ENCODE results near the gene FANCC. TPM values are rescaled to one million over a fixed set of nuclear protein-coding genes. Genes with fewer than 3 reads are reported as not detected.
A peak's percentile ranks its signal among the peaks of the same experiment; 100 is the strongest.

Gene FANCC
- total RNA-seq, 2 donors from 2014 or later = 7.5 to 12.5 TPM

DNA sequence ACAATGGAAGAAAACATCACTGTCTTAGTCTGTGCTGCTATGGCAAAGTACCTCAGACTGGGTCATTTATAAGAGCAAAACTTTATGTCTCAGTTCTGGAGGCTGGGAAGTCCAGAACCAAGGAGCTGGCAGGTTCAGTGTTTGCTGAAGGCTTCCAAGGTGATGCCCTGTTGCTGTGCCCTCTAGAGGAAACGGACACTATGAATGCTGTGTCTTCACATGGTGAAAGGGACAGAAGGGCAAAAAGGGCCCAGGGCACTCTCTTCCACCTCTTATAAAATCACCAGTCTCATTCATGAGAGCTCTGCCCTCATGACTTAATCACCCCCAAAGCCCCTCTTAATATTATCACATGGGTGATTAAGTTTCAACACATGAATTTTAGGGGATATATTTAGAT, 143.5 kb downstream of the FANCC start:
- no peak overlapping the region for H3K27ac ChIP-seq

GRCh38 chr9:95171596-95171995, 145.9 kb downstream of the FANCC start:
- TF ChIP-seq POLR2A (IDR thresholded peaks at IDR 0.05) = no peak
- TF ChIP-seq, protein P1, sequence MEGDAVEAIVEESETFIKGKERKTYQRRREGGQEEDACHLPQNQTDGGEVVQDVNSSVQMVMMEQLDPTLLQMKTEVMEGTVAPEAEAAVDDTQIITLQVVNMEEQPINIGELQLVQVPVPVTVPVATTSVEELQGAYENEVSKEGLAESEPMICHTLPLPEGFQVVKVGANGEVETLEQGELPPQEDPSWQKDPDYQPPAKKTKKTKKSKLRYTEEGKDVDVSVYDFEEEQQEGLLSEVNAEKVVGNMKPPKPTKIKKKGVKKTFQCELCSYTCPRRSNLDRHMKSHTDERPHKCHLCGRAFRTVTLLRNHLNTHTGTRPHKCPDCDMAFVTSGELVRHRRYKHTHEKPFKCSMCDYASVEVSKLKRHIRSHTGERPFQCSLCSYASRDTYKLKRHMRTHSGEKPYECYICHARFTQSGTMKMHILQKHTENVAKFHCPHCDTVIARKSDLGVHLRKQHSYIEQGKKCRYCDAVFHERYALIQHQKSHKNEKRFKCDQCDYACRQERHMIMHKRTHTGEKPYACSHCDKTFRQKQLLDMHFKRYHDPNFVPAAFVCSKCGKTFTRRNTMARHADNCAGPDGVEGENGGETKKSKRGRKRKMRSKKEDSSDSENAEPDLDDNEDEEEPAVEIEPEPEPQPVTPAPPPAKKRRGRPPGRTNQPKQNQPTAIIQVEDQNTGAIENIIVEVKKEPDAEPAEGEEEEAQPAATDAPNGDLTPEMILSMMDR (IDR thresholded peaks at IDR 0.05) = no peak
- no peak overlapping the region for H3K4me3 ChIP-seq
- H3K27ac ChIP-seq = no peak overlapping the region
- ATAC-seq = no peak
- H3K9me3 ChIP-seq = no peaks in the 10 kb centered on the region
- DNase-seq = no peak
- intact Hi-C loops (cut with DNase I) = no loop called here
- no peaks in the 10 kb centered on the region for H3K4me1 ChIP-seq
- no peaks in the 10 kb centered on the region for H3K27me3 ChIP-seq
- H3K36me3 ChIP-seq (replicated peaks in 1 of 2; ENCODE audit: insufficient read depth in 1 of 2, low read depth in 2 of 2) = no peaks in the 10 kb centered on the region
- 81 to 83% methylated on average over 1 of the region's 1 CpG for WGBS, 2 donors

More for the DNA sequence above, 143.5 kb downstream of the FANCC start:
- Histone ChIP-seq H3K36me3 (replicated peaks in 1 of 2; ENCODE audit: insufficient read depth in 1 of 2, low read depth in 2 of 2) (no peaks in the 10 kb centered on the region), H3K9me3 (no peaks in the 10 kb centered on the region), H3K4me1 (peaks cover under 1% of the 10 kb centered on the region), H3K4me3 (no peak overlapping the region), H3K27me3 (no peaks in the 10 kb centered on the region)
- ATAC-seq (no peak), DNase-seq (no peak)
- no peak for TF ChIP-seq POLR2A (IDR thresholded peaks at IDR 0.05)
- TF ChIP-seq, protein P1 (IDR thresholded peaks at IDR 0.05) = no peak
- intact Hi-C loops (cut with DNase I) = no loop called here
- 69 to 82% methylated on average over 1 of the region's 1 CpG for WGBS, 2 donors

DNA sequence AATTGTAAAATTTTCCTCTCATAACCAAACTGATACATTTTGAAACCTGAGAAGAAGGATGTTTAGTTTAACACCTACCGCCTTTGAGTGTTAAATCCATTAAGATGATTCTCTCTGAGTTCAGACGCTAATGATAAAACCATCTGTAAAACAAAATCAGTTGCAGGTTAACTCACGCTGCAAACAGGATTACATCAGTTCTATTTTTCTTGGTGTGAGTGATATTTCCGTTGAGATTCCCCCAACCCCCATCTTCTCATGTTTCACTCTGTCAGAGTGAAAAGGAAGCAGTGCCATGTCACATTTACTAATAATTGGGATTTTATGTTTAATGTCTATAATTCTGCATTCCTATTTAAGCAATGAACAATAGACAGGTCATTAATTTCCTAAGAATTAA, 146.5 kb downstream of the FANCC start:
- H3K27me3 ChIP-seq = no peaks in the 10 kb centered on the region
- 58 to 63% methylated on average over 4 of the region's 4 CpGs for WGBS, 2 donors
- no peak for TF ChIP-seq POLR2A (IDR thresholded peaks at IDR 0.05)
- TF ChIP-seq, protein P1 (IDR thresholded peaks at IDR 0.05) = no peak
- no peak for DNase-seq
- H3K36me3 ChIP-seq (replicated peaks in 1 of 2; ENCODE audit: insufficient read depth in 1 of 2, low read depth in 2 of 2) = no peaks in the 10 kb centered on the region
- no peak for ATAC-seq
- no peak overlapping the region for H3K27ac ChIP-seq
- intact Hi-C loops (cut with DNase I) = no loop called here
- no peak overlapping the region for H3K4me3 ChIP-seq
- H3K4me1 ChIP-seq = no peaks in the 10 kb centered on the region
- no peaks in the 10 kb centered on the region for H3K9me3 ChIP-seq

DNA sequence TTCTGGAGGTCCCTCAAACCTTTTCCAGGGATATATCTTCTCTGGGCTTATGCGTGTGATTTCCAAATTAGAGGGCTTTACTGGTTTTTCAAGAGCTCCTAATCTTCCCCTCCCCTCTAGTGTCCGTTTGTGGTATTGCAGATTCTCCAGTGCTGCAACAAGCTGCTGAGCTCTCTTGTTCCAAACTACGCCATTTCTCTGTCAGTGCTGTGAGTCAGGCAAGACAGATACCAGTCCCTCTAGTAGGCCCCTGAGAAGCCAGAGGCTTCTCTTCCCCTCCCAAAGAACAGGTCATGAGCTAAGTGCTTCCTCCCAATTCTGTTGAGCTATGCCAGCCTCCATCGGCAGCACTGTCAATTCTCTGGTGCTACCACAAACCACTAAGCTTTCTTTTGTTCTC, 149.5 kb downstream of the FANCC start:
- peak; percentile 66 to 74 (median 70) for DNase-seq
- no peaks in the 10 kb centered on the region for H3K36me3 ChIP-seq (replicated peaks in 1 of 2; ENCODE audit: insufficient read depth in 1 of 2, low read depth in 2 of 2)
- intact Hi-C loops (cut with DNase I) = no loop called here
- H3K4me3 ChIP-seq = no peak overlapping the region
- H3K27me3 ChIP-seq = no peaks in the 10 kb centered on the region
- no peaks in the 10 kb centered on the region for H3K9me3 ChIP-seq
- TF ChIP-seq, protein P1 (IDR thresholded peaks at IDR 0.05) = peak; percentile 59 to 78 (median 73)
- no peak for TF ChIP-seq POLR2A (IDR thresholded peaks at IDR 0.05)
- no peak overlapping the region for H3K27ac ChIP-seq
- 50 to 54% methylated on average over 4 of the region's 4 CpGs for WGBS, 2 donors
- H3K4me1 ChIP-seq = no peaks in the 10 kb centered on the region
- peak; percentile 42 for ATAC-seq

DNA sequence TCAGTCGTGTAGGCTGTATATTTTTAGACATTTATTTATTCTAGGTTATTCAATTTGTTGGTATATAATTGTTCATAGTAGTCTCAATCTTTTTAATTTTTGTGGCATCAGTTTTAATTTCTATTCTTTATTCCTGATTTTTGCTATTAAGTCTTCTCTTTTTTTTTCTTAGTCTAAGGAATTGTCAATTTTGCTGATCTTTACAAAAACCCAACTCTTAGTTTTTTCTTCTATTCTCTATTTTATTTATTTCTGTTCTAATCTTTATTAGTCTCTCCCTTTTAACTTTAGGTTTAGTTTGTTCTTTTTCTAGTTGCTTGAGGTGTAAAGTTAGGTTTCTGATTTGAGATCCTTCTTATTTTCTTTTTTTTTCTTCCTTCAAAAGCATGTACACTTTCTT, 152.5 kb downstream of the FANCC start:
- ATAC-seq = no peak
- TF ChIP-seq, protein P1 (IDR thresholded peaks at IDR 0.05) = no peak
- TF ChIP-seq POLR2A (IDR thresholded peaks at IDR 0.05) = no peak
- 78 to 89% methylated on average over 1 of the region's 1 CpG for WGBS, 2 donors

More for the DNA sequence above, 152.5 kb downstream of the FANCC start:
- H3K9me3 ChIP-seq = no peaks in the 10 kb centered on the region
- DNase-seq = no peak
- H3K27me3 ChIP-seq = no peaks in the 10 kb centered on the region
- H3K4me3 ChIP-seq = no peak overlapping the region
- H3K4me1 ChIP-seq = no peaks in the 10 kb centered on the region
- intact Hi-C loops (cut with DNase I) = no loop called here
- no peak overlapping the region for H3K27ac ChIP-seq
- H3K36me3 ChIP-seq (replicated peaks in 1 of 2; ENCODE audit: insufficient read depth in 1 of 2, low read depth in 2 of 2) = no peaks in the 10 kb centered on the region

All from body of pancreas (tissue), 4 donors.